ENCODE data around the gene FAAP100.
"Not testable (repeated sequence)": the region's sequence is repeated elsewhere in the genome, so short reads cannot be mapped to it uniquely, and the experiment has no call there.

FAAP100 gene

GRCh38 chr17:81552244-81553017 is at the start of gene FAAP100:
TSS of gene FAAP100 (minus strand) at chr17:81552353. CDS start at chr17:81552330, 23 bp downstream.
- peak; percentile 54 to 81 (median 63) for DNase-seq (ENCODE audit: low read depth in 4 of 4, low spot score in 1 of 4)

DNA sequence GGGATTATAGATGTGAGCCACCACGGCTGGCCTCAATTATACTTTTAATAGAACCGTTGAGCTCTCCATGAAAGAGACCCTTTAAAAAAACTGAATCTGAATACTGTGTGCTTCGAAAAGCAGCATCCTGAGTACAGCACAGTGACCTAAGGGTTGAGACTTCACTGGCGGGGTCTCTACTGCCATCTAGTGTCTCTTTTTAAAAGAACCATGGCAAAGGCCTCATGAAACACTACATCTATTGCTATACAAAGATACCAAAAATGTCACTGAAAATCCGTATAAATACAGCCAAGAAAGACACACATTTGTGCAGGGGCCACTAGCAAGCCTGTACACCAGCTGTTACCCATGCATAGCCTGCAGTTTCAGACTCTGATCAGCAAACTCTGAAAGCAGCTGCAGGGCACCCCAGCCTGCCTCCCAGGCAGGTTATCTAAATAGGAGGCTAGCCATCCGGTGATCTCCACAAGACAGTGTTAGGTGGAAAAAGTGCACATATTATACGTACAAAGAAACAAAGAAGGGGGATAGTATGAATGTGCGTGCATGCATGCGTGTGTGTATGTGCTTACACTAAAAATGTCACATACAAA is 49.5 kb upstream of the FAAP100 start:
- peak in 2 of 4 experiments; percentile 9 to 19 for DNase-seq (ENCODE audit: low read depth in 4 of 4, low spot score in 1 of 4)

DNA sequence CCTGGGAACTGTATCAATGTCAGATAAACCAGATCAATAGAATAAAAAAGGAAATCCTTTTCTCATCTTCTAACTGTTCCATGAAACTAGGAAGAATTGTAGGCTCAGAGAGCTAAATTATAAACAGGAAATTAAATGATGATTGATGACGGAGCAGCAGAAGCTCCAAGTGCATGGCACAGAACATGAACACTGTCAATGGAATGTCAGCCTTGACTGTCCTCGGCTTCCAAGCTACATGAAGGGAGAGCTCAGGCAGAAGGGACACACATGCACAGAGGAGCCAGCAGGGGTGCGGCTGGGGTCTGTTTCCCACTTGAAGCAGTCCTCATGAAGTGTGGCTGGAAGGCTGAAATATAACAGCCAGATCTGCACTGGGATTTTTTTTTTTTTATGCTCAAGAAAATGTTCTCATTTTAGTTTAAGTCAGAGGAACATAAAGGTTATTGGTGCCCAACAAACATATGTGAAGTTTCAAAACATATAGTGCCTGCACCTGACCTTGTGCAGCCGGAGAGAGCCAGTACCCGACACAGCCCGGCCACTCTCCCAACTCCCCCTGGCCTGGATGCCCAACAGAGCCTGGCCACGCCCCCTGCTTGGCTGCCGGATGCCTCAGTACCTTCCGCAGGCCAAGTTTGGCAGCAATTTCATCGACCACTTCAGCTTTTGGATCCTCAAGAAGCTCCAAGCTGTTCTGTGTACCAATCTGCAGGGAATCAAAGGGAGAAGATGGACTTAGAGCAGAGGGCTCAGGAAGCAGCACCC is 47.8 kb upstream of the FAAP100 start:
- DNase-seq (ENCODE audit: low read depth in 4 of 4, low spot score in 1 of 4), result no peak

- DNase-seq (ENCODE audit: low read depth in 4 of 4, low spot score in 1 of 4), result no peak
Measured at GRCh38 chr17:81593105-81593871, 41.1 kb upstream of the FAAP100 start.

- DNase-seq (ENCODE audit: low read depth in 4 of 4, low spot score in 1 of 4), result no peak
Measured at GRCh38 chr17:81591971-81592370, 39.8 kb upstream of the FAAP100 start.

GRCh38 chr17:81590121-81590520 is 38.0 kb upstream of the FAAP100 start:
- DNase-seq (ENCODE audit: low read depth in 4 of 4, low spot score in 1 of 4), result no peak

DNA sequence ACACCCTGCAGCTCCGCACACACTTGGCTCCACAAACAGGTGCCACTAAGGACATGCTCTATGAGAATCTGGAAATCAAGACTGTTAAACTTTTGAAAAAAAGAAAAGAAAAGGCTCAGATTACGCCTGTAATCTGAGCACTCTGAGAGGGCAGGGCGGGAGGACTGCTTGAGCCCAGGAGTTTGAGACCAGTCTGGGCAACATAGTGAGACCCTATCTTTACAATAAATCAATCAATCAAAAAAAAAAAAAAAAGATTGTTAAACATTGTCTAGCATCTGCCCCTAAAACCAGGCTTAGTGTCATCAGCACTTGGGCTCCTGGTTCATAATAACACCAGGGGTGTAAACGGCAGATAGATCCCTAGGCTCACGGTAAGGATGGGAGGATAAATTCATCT is 37.5 kb upstream of the FAAP100 start:
- DNase-seq (ENCODE audit: low read depth in 4 of 4, low spot score in 1 of 4), result no peak

DNA sequence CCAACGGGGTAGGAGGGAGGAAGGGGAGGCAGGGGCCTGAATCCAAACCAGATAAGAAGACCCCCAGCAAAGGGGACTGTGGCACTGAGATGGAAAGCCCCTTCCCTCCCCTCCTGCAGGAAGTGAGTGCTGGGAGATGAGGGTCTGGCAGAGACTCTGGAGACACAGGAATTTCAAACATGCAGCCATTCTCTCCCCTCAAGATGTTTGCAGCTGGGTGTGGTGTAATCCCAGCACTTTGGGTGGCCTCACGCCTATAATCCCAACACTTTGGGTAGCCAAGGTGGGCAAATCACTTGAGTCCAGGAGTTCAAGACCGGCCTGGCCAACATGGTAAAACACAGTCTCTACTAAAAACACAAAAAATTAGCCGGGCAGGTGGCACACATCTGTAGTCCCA is 33.9 kb upstream of the FAAP100 start:
- DNase-seq (ENCODE audit: low read depth in 4 of 4, low spot score in 1 of 4), result no peak

DNA sequence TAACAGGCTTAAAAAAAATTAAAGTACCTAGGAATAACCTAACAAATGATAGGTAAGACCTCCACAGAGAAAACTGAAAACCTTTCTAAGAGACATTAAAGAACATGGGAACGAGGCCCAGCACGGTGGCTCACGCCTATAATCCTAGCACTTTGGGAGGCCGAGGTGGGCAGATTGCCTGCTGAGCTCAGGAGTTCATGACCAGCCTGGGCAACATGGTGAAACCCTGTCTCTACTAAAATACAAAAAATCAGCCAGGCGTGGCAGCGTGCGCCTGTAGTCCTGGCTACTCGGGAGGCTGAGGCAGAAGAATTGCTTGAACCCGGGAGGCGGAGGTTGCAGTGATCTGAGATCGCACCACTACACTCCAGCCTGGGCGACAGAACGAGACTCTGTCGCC is 32.6 kb upstream of the FAAP100 start:
- DNase-seq (ENCODE audit: low read depth in 4 of 4, low spot score in 1 of 4), result not testable (repeated sequence)

GRCh38 chr17:81583589-81584342 is 31.6 kb upstream of the FAAP100 start:
- DNase-seq (ENCODE audit: low read depth in 4 of 4, low spot score in 1 of 4), result no peak

- DNase-seq (ENCODE audit: low read depth in 4 of 4, low spot score in 1 of 4), result no peak
Measured at GRCh38 chr17:81582749-81583148, 30.6 kb upstream of the FAAP100 start.

GRCh38 chr17:81582341-81582740 is 30.2 kb upstream of the FAAP100 start:
- no peak for DNase-seq (ENCODE audit: low read depth in 4 of 4, low spot score in 1 of 4)

- DNase-seq (ENCODE audit: low read depth in 4 of 4, low spot score in 1 of 4), result no peak
Measured at GRCh38 chr17:81581758-81582157, 29.6 kb upstream of the FAAP100 start.

DNA sequence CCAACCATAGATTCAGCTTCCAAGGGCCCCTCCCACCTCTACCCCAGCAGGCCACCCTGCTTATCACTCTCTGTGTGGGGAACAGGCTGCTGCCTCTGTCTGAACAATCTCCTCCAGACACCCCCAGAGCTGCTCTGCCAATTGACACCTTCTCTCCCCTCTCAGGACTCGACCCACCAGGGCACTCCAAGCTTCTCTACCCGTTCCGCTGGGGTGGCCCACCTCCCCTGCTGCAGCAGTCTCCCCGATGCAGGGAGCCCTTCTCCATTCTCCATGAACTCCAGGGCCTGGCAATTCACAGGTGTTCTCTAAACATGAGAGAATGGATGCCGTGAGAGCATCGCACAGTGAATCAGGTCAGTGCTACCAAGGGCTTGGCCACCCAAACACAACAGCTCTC is 28.3 kb upstream of the FAAP100 start:
- no peak for DNase-seq (ENCODE audit: low read depth in 4 of 4, low spot score in 1 of 4)

DNA sequence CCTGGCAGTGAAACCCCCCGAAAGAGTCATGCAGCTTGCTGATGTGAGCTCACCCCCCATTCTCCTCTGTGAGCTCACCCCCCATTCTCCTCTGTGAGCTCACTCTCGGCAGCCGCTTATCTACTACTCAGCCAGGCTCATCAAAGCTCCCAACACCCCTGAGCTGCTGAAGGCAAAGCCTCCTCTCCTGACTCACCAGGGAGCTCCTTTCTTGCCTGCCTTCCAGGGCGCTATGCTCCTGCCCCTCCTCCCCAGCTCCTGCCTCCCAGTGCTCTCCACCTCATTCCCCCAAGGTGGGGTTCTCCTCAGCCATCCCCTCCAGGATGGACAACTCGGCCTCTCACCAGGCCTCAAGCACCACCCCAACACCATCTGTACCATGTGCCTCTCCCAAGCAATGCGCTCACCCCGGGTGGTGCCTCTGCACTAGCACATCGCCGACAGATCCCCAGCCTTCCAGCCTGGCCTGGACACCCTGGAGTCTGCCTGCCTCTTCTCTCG is 27.7 kb upstream of the FAAP100 start:
- DNase-seq (ENCODE audit: low read depth in 4 of 4, low spot score in 1 of 4), result no peak

DNA sequence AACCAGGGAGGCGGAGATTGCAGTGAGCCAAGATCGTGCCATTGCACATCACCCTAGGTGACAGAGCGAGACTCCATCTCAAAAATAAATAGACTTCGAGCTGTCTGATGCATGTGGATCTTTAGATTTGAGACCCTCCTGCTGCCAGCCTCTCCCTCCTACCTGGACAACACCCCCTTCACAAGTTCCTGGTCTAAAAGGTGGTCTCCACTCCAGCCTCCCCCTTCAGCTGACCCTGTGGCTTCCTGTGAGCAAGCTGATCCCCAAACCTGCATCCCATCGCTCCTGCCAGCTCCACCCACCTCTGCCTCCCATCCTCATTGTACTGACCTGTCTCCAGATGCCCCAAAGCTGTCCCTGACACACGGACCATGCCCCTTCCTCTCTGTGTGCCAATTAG is 27.1 kb upstream of the FAAP100 start:
- DNase-seq (ENCODE audit: low read depth in 4 of 4, low spot score in 1 of 4), result no peak

DNA sequence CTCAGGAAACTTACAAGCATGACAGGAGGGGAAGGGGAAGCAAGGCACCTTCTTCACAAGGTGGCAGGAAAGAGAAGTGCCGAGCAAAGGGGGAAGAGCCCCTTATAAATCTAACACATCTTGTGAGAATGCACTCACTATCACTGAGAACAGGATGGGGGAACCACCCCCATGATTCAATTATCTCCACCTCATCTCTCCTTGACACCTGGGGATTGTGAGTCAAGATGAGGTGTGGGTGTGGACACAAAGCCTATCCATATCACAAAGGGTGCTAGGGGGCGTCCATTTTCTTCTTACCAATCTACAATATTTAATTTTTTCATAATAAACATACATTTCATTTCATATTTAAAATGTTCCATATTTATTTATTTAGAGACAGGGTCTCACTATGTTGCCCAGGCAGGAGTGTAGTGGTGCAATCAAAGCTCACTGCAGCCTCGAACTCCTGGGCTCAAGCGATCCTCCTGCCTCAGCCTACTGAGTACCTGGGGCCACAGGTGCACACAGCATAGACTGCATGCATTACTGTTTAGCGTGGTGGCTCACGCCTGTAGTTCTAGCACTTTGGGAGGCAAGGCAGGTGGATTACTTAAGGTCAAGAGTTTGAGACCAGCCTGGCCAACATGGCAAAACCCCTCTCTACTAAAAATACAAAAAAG is 26.5 kb upstream of the FAAP100 start:
- no peak for DNase-seq (ENCODE audit: low read depth in 4 of 4, low spot score in 1 of 4)

GRCh38 chr17:81578038-81578441 is 25.9 kb upstream of the FAAP100 start:
- DNase-seq (ENCODE audit: low read depth in 4 of 4, low spot score in 1 of 4), result no peak

DNA sequence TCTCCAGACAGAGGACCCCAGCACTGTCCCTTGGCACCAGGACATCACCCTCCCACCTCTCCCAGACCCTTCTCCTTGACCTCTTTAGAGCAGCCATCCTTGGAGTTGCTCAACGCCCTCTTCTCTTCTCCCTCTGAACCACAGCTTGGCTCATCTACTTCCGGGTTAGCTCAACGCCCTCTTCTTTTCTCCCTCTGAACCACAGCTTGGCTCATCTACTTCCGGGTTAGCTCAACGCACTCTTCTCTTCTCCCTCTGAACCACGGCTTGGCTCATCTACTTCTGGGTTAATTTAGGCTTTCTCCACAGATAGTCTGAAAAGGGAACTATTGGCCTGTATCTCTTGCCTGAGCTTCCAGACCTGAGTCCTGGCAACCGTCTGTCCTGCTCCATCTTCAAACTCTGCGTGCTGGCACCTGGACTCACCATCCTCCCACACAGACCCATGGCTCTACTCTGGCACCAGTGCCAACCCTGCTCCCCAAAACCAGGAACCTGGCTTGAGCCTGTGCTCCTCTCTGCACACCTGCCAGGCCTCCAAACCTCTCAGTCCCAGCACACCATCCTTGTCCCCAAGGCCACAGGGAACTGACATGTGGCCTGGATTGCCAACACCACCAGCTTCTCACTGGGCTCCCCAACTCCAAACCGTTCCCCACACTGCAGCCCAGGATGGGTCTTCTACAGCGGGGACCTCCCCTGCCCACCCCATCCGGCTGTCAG is 25.3 kb upstream of the FAAP100 start:
- DNase-seq (ENCODE audit: low read depth in 4 of 4, low spot score in 1 of 4), result no peak
